Activated CD8-positive, alpha-beta T cell treated with anti-CD3 and anti-CD28 coated beads for 36 hours (primary cell): ENCODE measurements around the gene DNAH6. TPM values are rescaled to one million over a fixed set of nuclear protein-coding genes. Genes with fewer than 3 reads are reported as not detected.

Experiments
- ATAC-seq: fragments of 200-7000 bp; cut with Tn5 transposase; one replicate; pipeline ENCODE4 v1.10.0; 2021; ENCODE audit warnings: mild to moderate bottlenecking, moderate library complexity
- CTCF ChIA-PET: fragments of 350-600 bp; sonication (Branson Sonifier 250); formaldehyde crosslinking; loops from one replicate; lab custom pipeline; 2021; ENCODE audit warnings: antibody characterized with exemption; lab: Charles Lee
- POLR2A ChIA-PET: fragments of 350-600 bp; sonication (Branson Sonifier 250); formaldehyde crosslinking; loops from one replicate; lab custom pipeline; 2021; ENCODE audit warnings: antibody characterized with exemption; lab: Charles Lee
- DNase-seq: peaks from one replicate; pipeline ENCODE4 v3.0.0-alpha.2; 2020
- H3K27ac Mint-ChIP-seq: one replicate; pipeline ENCODE4 v1.8.0; 2021; ENCODE audit warnings: mild to moderate bottlenecking, mixed read lengths
- H3K27me3 Mint-ChIP-seq: one replicate; pipeline ENCODE4 v1.8.0; 2021; ENCODE audit warnings: mixed read lengths
- H3K36me3 Mint-ChIP-seq: one replicate; pipeline ENCODE4 v1.8.0; 2021; ENCODE audit warnings: low read depth, mixed read lengths
- H3K4me1 Mint-ChIP-seq: one replicate; pipeline ENCODE4 v1.8.0; 2021; ENCODE audit warnings: low read depth, mixed read lengths
- H3K4me3 Mint-ChIP-seq: one replicate; pipeline ENCODE4 v1.8.0; 2021; ENCODE audit warnings: mild to moderate bottlenecking, moderate library complexity, mixed read lengths
- H3K9me3 Mint-ChIP-seq: one replicate; pipeline ENCODE4 v1.8.0; 2021; ENCODE audit warnings: mixed read lengths
- CTCF ChIP-seq: fragments of 200-600 bp; IDR thresholded peaks from one replicate; pipeline ENCODE4 v1.8.0; 2022; ENCODE audit warnings: antibody characterized with exemption, mild to moderate bottlenecking
- intact Hi-C: fragments of 100-400 bp; cut with micrococcal nuclease; formaldehyde crosslinking; loops from one replicate; pipeline ENCODE4 v1.10.0; 2022
- total RNA-seq, 2 experiments: library from RNA; stranded (reverse); gene quantifications; one replicate each; pipeline ENCODE4 v1.2.3, GENCODE V29; 2021

Gene DNAH6
- total RNA-seq, 2 experiments from 2014 or later: 0.90 to 1.3 TPM

GRCh38 chr2:84776011-84776410, 259.7 kb downstream of the DNAH6 start:
- CTCF ChIA-PET: no interaction called here
- H3K4me3 Mint-ChIP-seq: no peak overlapping the region
- H3K27ac Mint-ChIP-seq: no peak overlapping the region
- H3K9me3 Mint-ChIP-seq: peaks cover 52% of the 10 kb centered on the region
- H3K4me1 Mint-ChIP-seq: peaks cover 25% of the 10 kb centered on the region
- intact Hi-C loops: no loop called here
- TF ChIP-seq CTCF: no peak
- H3K36me3 Mint-ChIP-seq: peaks cover 17% of the 10 kb centered on the region
- POLR2A ChIA-PET: no interaction called here
- no peak for DNase-seq
- no peak for ATAC-seq
- H3K27me3 Mint-ChIP-seq: no peaks in the 10 kb centered on the region

- Mint-ChIP-seq H3K9me3 (peaks cover 40% of the 10 kb centered on the region), H3K4me3 (no peak overlapping the region), H3K27ac (peak overlapping the region; percentile 50), H3K4me1 (peaks cover 55% of the 10 kb centered on the region), H3K27me3 (no peaks in the 10 kb centered on the region), H3K36me3 (peaks cover 13% of the 10 kb centered on the region)
- intact Hi-C loops: no loop called here
- no peak for TF ChIP-seq CTCF
- no peak for DNase-seq
- no peak for ATAC-seq
- ChIA-PET POLR2A (interaction anchor here (1.3 kb wide), 1 partner anchor 9 kb away, joined by 6 read pairs; no protein-coding TSS in a partner anchor), CTCF (interaction anchor here (0.8 to 1.8 kb wide), 3 partner anchors 38 to 146 kb away, joined by 3 to 5 read pairs (median 3); no protein-coding TSS in a partner anchor)
These were observed 262.8 kb downstream of the DNAH6 start for GRCh38 chr2:84778911-84779690.

- ATAC-seq (peak; percentile 17), DNase-seq (no peak)
- POLR2A ChIA-PET: interaction anchor here (1.3 to 2.2 kb wide), 2 partner anchors 10 to 95 kb away, joined by 6 to 8 read pairs; no protein-coding TSS in a partner anchor
- no peak for TF ChIP-seq CTCF
- CTCF ChIA-PET: interaction anchor here (0.8 to 1.8 kb wide), 4 partner anchors 39 to 146 kb away, joined by 3 to 5 read pairs (median 4); partner anchors contain the start of gene TRABD2A
- intact Hi-C loops: loop anchor here (10.0 kb wide), 1 partner anchor 65 kb away; no protein-coding TSS in a partner anchor
- Mint-ChIP-seq H3K36me3 (peaks cover 12% of the 10 kb centered on the region), H3K27ac (peak overlapping the region; percentile 50), H3K27me3 (no peaks in the 10 kb centered on the region), H3K4me1 (peaks cover 62% of the 10 kb centered on the region), H3K4me3 (no peak overlapping the region), H3K9me3 (peaks cover 38% of the 10 kb centered on the region)
These were observed 263.5 kb downstream of the DNAH6 start for GRCh38 chr2:84779781-84780180.

- H3K4me1 Mint-ChIP-seq: peaks cover 68% of the 10 kb centered on the region
- peaks cover 21% of the 10 kb centered on the region for H3K9me3 Mint-ChIP-seq
- DNase-seq (peak; percentile 85), ATAC-seq (peak; percentile 90)
- intact Hi-C loops: loop anchor here (1.0 to 10.0 kb wide), 2 partner anchors 35 to 63 kb away; no protein-coding TSS in a partner anchor
- ChIA-PET POLR2A (interaction anchor here (1.1 to 2.2 kb wide), 3 partner anchors 11 to 94 kb away, joined by 3 to 9 read pairs (median 8); no protein-coding TSS in a partner anchor), CTCF (interaction anchor here (1.0 to 2.3 kb wide), 5 partner anchors 41 to 144 kb away, joined by 3 to 8 read pairs (median 4); no protein-coding TSS in a partner anchor)
- no peak for TF ChIP-seq CTCF
- peak overlapping the region; percentile 36 for H3K4me3 Mint-ChIP-seq
- peaks cover 9% of the 10 kb centered on the region for H3K36me3 Mint-ChIP-seq
- no peaks in the 10 kb centered on the region for H3K27me3 Mint-ChIP-seq
- H3K27ac Mint-ChIP-seq: peak overlapping the region; percentile 90
These were observed 265.8 kb downstream of the DNAH6 start for GRCh38 chr2:84781942-84782716.
